ENCODE data around the gene STK32B.

STK32B gene

GRCh38 chr4:5084911-5085475 is 33.7 kb downstream of the STK32B start:
- ChIA-PET CTCF (no interaction called here), POLR2A (no interaction called here)
- TF ChIP-seq CTCF (IDR thresholded peaks at IDR 0.05; ENCODE audit: control extremely low read depth, extremely low read depth, low read depth, missing control alignments), result no peak

GRCh38 chr4:5086535-5086934 is 35.3 kb downstream of the STK32B start:
- CTCF ChIA-PET, result no interaction called here
- DNase-seq (ENCODE audit: extremely low spot score), result no peak
- TF ChIP-seq CTCF (IDR thresholded peaks at IDR 0.05; ENCODE audit: control extremely low read depth, extremely low read depth, low read depth, missing control alignments), result no peak
- POLR2A ChIA-PET, result no interaction called here

More at GRCh38 chr4:5084911-5085475, 33.7 kb downstream of the STK32B start:
- no peak for DNase-seq (ENCODE audit: extremely low spot score)

- ChIA-PET CTCF (no interaction called here), POLR2A (no interaction called here)
- no peak for TF ChIP-seq CTCF (IDR thresholded peaks at IDR 0.05; ENCODE audit: control extremely low read depth, extremely low read depth, low read depth, missing control alignments)
- DNase-seq (ENCODE audit: extremely low spot score), result no peak
Measured at GRCh38 chr4:5096261-5096660, 45.0 kb downstream of the STK32B start.

- no peak for DNase-seq (ENCODE audit: extremely low spot score)
- ChIA-PET POLR2A (no interaction called here), CTCF (no interaction called here)
- TF ChIP-seq CTCF (IDR thresholded peaks at IDR 0.05; ENCODE audit: control extremely low read depth, extremely low read depth, low read depth, missing control alignments), result no peak
Measured at GRCh38 chr4:5098176-5098575, 46.9 kb downstream of the STK32B start.

GRCh38 chr4:5100336-5100735 is 49.1 kb downstream of the STK32B start:
- no peak for DNase-seq (ENCODE audit: extremely low spot score)
- TF ChIP-seq CTCF (IDR thresholded peaks at IDR 0.05; ENCODE audit: control extremely low read depth, extremely low read depth, low read depth, missing control alignments), result no peak
- CTCF ChIA-PET, result no interaction called here
- POLR2A ChIA-PET, result no interaction called here

- no peak for DNase-seq (ENCODE audit: extremely low spot score)
- POLR2A ChIA-PET, result no interaction called here
- TF ChIP-seq CTCF (IDR thresholded peaks at IDR 0.05; ENCODE audit: control extremely low read depth, extremely low read depth, low read depth, missing control alignments), result no peak
- CTCF ChIA-PET, result no interaction called here
Measured at GRCh38 chr4:5100986-5101385, 49.7 kb downstream of the STK32B start.

GRCh38 chr4:5101571-5101970 is 50.3 kb downstream of the STK32B start:
- POLR2A ChIA-PET, result no interaction called here
- no peak for DNase-seq (ENCODE audit: extremely low spot score)
- CTCF ChIA-PET, result no interaction called here
- TF ChIP-seq CTCF (IDR thresholded peaks at IDR 0.05; ENCODE audit: control extremely low read depth, extremely low read depth, low read depth, missing control alignments), result no peak

Measured in GM10248 (cell line).